Glutamatergic neuron (in vitro differentiated cells): ENCODE results near the gene PBX2. TPM values are rescaled to one million over a fixed set of nuclear protein-coding genes. Genes with fewer than 3 reads are reported as not detected.

ENCODE experiments used
- DNase-seq: peaks from one replicate; pipeline ENCODE4 v3.0.0; 2022
- H3K27ac Mint-ChIP-seq: one replicate; pipeline ENCODE4 v1.8.0; 2020; ENCODE audit warnings: mild to moderate bottlenecking, mixed read lengths, inconsistent platforms; ENCODE audit not compliant: unreplicated experiment
- H3K27me3 Mint-ChIP-seq: one replicate; pipeline ENCODE4 v1.8.0; 2020; ENCODE audit warnings: mild to moderate bottlenecking, moderate library complexity, mixed read lengths, inconsistent platforms; ENCODE audit not compliant: unreplicated experiment
- H3K36me3 Mint-ChIP-seq: one replicate; pipeline ENCODE4 v1.8.0; 2020; ENCODE audit warnings: mild to moderate bottlenecking, mixed read lengths, inconsistent platforms; ENCODE audit not compliant: unreplicated experiment
- H3K4me1 Mint-ChIP-seq: one replicate; pipeline ENCODE4 v1.8.0; 2020; ENCODE audit warnings: mild to moderate bottlenecking, low read depth, mixed read lengths, inconsistent platforms; ENCODE audit not compliant: unreplicated experiment
- H3K4me3 Mint-ChIP-seq: one replicate; pipeline ENCODE4 v1.8.0; 2020; ENCODE audit warnings: mild to moderate bottlenecking, mixed read lengths, inconsistent platforms; ENCODE audit not compliant: unreplicated experiment
- H3K9me3 Mint-ChIP-seq: one replicate; pipeline ENCODE4 v1.8.0; 2020; ENCODE audit warnings: mild to moderate bottlenecking, moderate library complexity, mixed read lengths, inconsistent platforms; ENCODE audit not compliant: unreplicated experiment
- total RNA-seq: library from RNA; stranded (reverse); fragmentation: NEBNext Ultra II Directional; extraction: Animal tissue kit (Norgen Biotek cat#: 25700); gene quantifications from one replicate; pipeline ENCODE4 v1.2.1, GENCODE V29; 2021; ENCODE audit not compliant: unreplicated experiment
- TF ChIP-seq, protein P1 (sequence below): fragments of 200-600 bp; sonication (generic); IDR thresholded peaks from one replicate; pipeline ENCODE4 v1.5.0; 2021; ENCODE audit not compliant: partially characterized antibody, unreplicated experiment

PBX2 gene
- total RNA-seq, 1 donor from 2014 or later: 105 TPM

DNA sequence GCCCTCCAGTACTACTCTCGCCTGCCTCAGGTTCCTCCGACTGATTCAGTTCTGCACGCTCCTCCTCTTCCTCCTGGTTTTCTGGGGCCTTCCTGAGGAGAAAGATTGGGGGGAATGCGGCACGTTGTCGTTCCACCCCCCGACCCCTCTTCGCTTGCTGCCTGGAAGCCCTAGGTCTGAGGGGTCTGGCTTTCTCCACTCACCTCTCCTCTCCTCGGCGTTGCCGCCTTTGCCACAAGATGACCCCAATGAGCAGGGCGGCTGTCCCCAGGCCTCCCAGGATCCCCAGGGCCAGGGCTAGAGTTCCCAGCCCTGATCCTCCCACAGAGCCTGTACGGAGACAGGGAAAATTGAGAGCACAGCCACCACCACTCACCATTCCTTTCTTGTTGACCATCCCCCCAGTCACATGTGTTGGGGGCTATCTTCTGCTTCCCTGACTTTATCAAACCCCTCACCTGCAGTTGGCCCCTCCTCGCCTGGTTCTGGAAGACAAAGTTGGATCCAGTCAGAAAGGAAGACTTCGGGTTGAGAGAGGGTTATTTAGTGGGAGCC is 8.8 kb downstream of the PBX2 start:
- Mint-ChIP-seq H3K36me3 (peaks cover 5% of the 10 kb centered on the region), H3K4me3 (no peak overlapping the region), H3K4me1 (peaks cover 29% of the 10 kb centered on the region)

DNA sequence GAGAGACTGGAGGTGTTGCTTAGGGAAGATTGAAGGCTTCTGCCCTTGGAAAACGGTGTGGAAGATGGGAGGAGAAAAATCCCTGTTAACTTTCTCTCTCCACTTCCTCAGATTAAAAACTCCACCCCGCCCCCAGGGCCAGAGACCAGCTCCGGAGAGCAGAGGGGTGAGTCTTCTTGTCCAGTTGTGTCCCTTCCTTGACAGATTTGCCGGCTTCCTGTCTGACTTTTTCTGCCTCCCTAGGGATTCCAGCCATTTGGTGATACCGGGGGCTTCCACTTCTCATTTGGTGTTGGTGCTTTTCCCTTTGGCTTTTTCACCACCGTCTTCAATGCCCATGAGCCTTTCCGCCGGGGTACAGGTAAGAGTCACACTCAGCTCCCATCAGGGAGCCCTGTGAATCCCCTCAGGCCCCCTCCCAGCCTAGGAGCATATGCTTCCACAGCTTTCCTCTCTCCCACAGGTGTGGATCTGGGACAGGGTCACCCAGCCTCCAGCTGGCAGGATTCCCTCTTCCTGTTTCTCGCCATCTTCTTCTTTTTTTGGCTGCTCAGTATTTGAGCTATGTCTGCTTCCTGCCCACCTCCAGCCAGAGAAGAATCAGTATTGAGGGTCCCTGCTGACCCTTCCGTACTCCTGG is 10.1 kb downstream of the PBX2 start:
- peak overlapping the region; percentile 94 for H3K4me3 Mint-ChIP-seq
- H3K4me1 Mint-ChIP-seq: peaks cover 33% of the 10 kb centered on the region
- H3K27me3 Mint-ChIP-seq: peaks cover 20% of the 10 kb centered on the region
- H3K27ac Mint-ChIP-seq: no peak overlapping the region
- TF ChIP-seq, protein P1, sequence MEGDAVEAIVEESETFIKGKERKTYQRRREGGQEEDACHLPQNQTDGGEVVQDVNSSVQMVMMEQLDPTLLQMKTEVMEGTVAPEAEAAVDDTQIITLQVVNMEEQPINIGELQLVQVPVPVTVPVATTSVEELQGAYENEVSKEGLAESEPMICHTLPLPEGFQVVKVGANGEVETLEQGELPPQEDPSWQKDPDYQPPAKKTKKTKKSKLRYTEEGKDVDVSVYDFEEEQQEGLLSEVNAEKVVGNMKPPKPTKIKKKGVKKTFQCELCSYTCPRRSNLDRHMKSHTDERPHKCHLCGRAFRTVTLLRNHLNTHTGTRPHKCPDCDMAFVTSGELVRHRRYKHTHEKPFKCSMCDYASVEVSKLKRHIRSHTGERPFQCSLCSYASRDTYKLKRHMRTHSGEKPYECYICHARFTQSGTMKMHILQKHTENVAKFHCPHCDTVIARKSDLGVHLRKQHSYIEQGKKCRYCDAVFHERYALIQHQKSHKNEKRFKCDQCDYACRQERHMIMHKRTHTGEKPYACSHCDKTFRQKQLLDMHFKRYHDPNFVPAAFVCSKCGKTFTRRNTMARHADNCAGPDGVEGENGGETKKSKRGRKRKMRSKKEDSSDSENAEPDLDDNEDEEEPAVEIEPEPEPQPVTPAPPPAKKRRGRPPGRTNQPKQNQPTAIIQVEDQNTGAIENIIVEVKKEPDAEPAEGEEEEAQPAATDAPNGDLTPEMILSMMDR: no peak
- H3K36me3 Mint-ChIP-seq: peaks cover 5% of the 10 kb centered on the region
- H3K9me3 Mint-ChIP-seq: peaks cover 19% of the 10 kb centered on the region
- DNase-seq: no peak

More for the DNA sequence above, 8.8 kb downstream of the PBX2 start:
- Mint-ChIP-seq H3K27me3 (peaks cover 18% of the 10 kb centered on the region), H3K27ac (peak overlapping the region; percentile 28), H3K9me3 (peaks cover 17% of the 10 kb centered on the region)
- DNase-seq: no peak
- TF ChIP-seq, protein P1: no peak

DNA sequence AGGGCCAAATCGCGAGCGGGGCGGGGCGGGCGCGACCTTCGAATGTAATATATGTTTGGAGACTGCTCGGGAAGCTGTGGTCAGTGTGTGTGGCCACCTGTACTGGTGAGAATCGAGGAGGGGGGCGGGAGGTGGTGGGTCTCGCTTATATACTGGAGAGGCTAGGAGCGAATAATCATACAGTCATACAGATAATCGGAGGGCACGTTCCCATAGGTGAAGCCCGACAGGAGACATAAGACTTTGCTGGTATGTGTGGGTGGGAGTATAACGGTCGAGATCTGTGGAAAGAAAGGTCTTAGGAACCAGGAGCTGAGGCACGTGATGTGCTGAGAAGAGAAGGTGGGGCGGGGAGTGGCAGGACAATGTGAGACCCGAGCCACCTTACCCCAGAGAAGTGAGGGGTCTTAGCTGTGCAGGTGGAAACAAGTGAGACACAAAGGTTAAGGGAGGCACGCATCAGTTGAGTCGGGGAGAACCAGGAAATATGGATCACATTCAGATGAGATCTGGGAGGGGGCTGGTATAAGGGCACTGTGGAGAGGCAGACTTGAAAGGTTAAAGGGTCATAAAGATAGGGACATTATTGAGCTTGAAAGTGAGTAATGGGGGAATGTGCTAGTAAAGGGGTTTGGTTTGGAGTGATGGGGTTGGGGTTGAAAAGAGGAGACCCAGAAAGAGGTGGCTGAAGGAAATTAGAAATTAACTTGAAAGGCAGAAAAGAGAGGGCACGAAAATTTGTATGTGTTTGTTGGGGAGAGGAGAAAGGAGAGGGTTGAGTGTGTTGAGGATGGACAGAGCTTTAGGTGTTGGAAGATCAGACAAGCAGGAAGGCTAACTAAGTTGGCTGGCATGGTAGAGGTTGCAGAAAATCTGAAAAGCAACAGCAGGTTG is 11.2 kb downstream of the PBX2 start:
- H3K4me3 Mint-ChIP-seq: peak overlapping the region; percentile 94
- peaks cover 20% of the 10 kb centered on the region for H3K27me3 Mint-ChIP-seq
- peak overlapping the region; percentile 97 for H3K27ac Mint-ChIP-seq
- TF ChIP-seq, protein P1: no peak
- peak; percentile 49 for DNase-seq
- H3K9me3 Mint-ChIP-seq: peaks cover 22% of the 10 kb centered on the region
- H3K4me1 Mint-ChIP-seq: peaks cover 40% of the 10 kb centered on the region
- peaks cover 5% of the 10 kb centered on the region for H3K36me3 Mint-ChIP-seq

DNA sequence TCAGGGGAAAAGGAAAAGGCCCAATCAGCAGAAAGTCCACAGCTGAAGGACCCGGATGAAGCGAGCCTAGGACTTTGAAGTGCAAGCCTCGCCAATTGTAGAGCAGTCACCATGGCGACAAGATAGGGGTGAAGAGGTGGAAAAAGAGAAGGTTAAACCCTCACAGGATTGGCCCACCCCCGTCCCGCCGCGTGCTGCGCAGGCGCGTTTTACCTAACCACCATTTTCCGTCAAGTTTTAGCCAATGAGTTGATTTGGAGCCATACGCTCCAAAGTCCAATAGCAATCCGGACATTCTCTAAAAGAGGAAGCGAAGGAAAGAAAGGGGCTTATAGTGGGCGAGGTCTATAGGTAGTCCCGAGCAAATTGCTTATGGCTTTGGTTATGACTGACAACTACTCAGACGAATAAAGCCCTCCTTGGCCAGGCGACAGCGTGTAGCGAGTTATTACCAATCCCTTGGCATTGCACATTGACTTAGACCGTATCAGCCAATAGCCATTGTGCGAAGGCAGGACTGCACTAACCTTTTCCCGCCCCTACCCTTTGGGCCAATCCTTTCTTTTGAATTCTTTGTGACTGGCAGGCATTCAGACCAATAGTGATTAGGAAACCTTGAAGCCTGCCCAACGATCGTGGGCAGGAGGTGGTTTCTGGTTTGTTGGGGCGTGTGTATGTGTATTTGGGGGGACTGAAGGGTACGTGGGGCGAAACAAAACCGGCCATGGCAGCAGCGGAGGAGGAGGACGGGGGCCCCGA is 12.0 kb downstream of the PBX2 start, which contains the start of gene RNF5:
Gene RNF5, plus strand, starts transcription at position 618 of the 759 bp plus-strand sequence. Its CDS starts 107 bp downstream, at position 725.
- peak; percentile 92 for DNase-seq
- H3K27me3 Mint-ChIP-seq: peaks cover 20% of the 10 kb centered on the region
- peak within 1 kb of the TSS; percentile 97 for H3K27ac Mint-ChIP-seq
- peaks cover 40% of the 10 kb centered on the region for H3K4me1 Mint-ChIP-seq
- peak within 1 kb of the TSS; percentile 94 for H3K4me3 Mint-ChIP-seq
- H3K9me3 Mint-ChIP-seq: peaks cover 22% of the 10 kb centered on the region
- TF ChIP-seq, protein P1: no peak
- peaks cover 5% of the 10 kb centered on the region for H3K36me3 Mint-ChIP-seq
